GM23338 (cell line): ENCODE measurements around the gene UBFD1. TPM values are rescaled to one million over a fixed set of nuclear protein-coding genes. Genes with fewer than 3 reads are reported as not detected.

Experiments
- ATAC-seq: fragments of 200-7000 bp; cut with Tn5 transposase; 3 replicates; pipeline ENCODE4 v1.9.1; 2020
- DNase-seq: peaks from one replicate; pipeline ENCODE4 v3.0.0-alpha.2; 2015; ENCODE audit warnings: low spot score
- H2AFZ ChIP-seq: fragments of 200-600 bp; sonication (generic); 2 replicates; pipeline ENCODE4 v1.8.0; 2016; ENCODE audit warnings: antibody characterized with exemption, mild to moderate bottlenecking, moderate library complexity
- H3F3A ChIP-seq: fragments of 200-600 bp; sonication (generic); replicated peaks from 2 replicates; pipeline ENCODE4 v1.8.0; 2017; ENCODE audit warnings: antibody characterized with exemption, mixed run types, low read depth
- H3K27ac ChIP-seq: fragments of 200-600 bp; sonication (generic); 2 replicates; pipeline ENCODE4 v1.6.1; 2016; ENCODE audit warnings: low read depth
- H3K27me3 ChIP-seq: fragments of 200-600 bp; sonication (generic); 2 replicates; pipeline ENCODE4 v1.8.0; 2016; ENCODE audit warnings: mild to moderate bottlenecking, mixed run types, moderate library complexity; ENCODE audit not compliant: insufficient read depth
- H3K36me3 ChIP-seq: fragments of 200-600 bp; sonication (generic); 2 replicates; pipeline ENCODE4 v1.8.0; 2016; ENCODE audit warnings: mild to moderate bottlenecking; ENCODE audit not compliant: insufficient read depth
- H3K4me1 ChIP-seq: fragments of 200-600 bp; sonication (generic); 2 replicates; pipeline ENCODE4 v1.8.0; 2016; ENCODE audit warnings: mild to moderate bottlenecking, moderate library complexity; ENCODE audit not compliant: insufficient read depth
- H3K4me2 ChIP-seq: fragments of 200-600 bp; sonication (generic); 2 replicates; pipeline ENCODE4 v1.7.1; 2017; ENCODE audit warnings: mixed run types
- H3K4me3 ChIP-seq: fragments of 200-600 bp; sonication (generic); 2 replicates; pipeline ENCODE4 v1.6.1; 2016; ENCODE audit warnings: mixed run types
- H3K79me2 ChIP-seq: fragments of 200-600 bp; sonication (generic); replicated peaks from 2 replicates; pipeline ENCODE4 v1.8.0; 2017; ENCODE audit warnings: mild to moderate bottlenecking; ENCODE audit not compliant: insufficient read depth
- H3K9me2 ChIP-seq: fragments of 200-600 bp; sonication (generic); 2 replicates; pipeline ENCODE4 v1.8.0; 2017; ENCODE audit not compliant: insufficient read depth
- H4K20me1 ChIP-seq: fragments of 200-600 bp; sonication (generic); replicated peaks from 2 replicates; pipeline ENCODE4 v1.8.0; 2017; ENCODE audit warnings: mild to moderate bottlenecking; ENCODE audit not compliant: insufficient read depth
- H3K27ac Mint-ChIP-seq: 2 replicates; pipeline ENCODE4 v1.8.0; 2020; ENCODE audit warnings: inconsistent platforms, mild to moderate bottlenecking, moderate library complexity, mixed read lengths
- H3K27me3 Mint-ChIP-seq: 3 replicates; pipeline ENCODE4 v1.8.0; 2022; ENCODE audit warnings: low read depth, mild to moderate bottlenecking, moderate library complexity, mixed read lengths, inconsistent platforms; ENCODE audit not compliant: insufficient read depth, poor library complexity
- H3K36me3 Mint-ChIP-seq: 3 replicates; pipeline ENCODE4 v1.8.0; 2021; ENCODE audit warnings: low read depth, mild to moderate bottlenecking, inconsistent platforms, moderate library complexity, mixed read lengths
- H3K4me1 Mint-ChIP-seq: 3 replicates; pipeline ENCODE4 v1.8.0; 2020; ENCODE audit warnings: mild to moderate bottlenecking, inconsistent platforms, mixed read lengths
- H3K4me3 Mint-ChIP-seq: 3 replicates; pipeline ENCODE4 v1.8.0; 2021; ENCODE audit warnings: moderate library complexity, mild to moderate bottlenecking, inconsistent platforms, mixed read lengths
- H3K9me3 Mint-ChIP-seq: 3 replicates; pipeline ENCODE4 v1.8.0; 2020; ENCODE audit warnings: moderate library complexity, mild to moderate bottlenecking, inconsistent platforms, mixed read lengths
- EZH2phosphoT487 ChIP-seq: fragments of 200-600 bp; sonication (generic); IDR thresholded peaks from one replicate; pipeline ENCODE4 v1.8.1; 2018; ENCODE audit warnings: antibody characterized with exemption; ENCODE audit not compliant: unreplicated experiment
- JUNB ChIP-seq: IDR thresholded peaks from one replicate; pipeline ENCODE4 v1.6.1; 2016; ENCODE audit warnings: antibody characterized with exemption; ENCODE audit not compliant: unreplicated experiment
- NANOG ChIP-seq: IDR thresholded peaks from 2 replicates; pipeline ENCODE4 v1.6.1; 2016; ENCODE audit warnings: antibody characterized with exemption, borderline replicate concordance
- POLR2AphosphoS5 ChIP-seq: IDR thresholded peaks from 2 replicates; pipeline ENCODE4 v1.6.1; 2016; ENCODE audit warnings: antibody characterized with exemption, low read depth
- polyA plus RNA-seq: library from polyadenylated mRNA; unstranded; fragments of >200 nt; fragmentation: Nextera tagmentation; extraction: Ambion mirVana; gene quantifications from 2 replicates; pipeline ENCODE4 v1.2.1, GENCODE V29; 2016
- total RNA-seq: library from RNA; depleted of rRNA; stranded (reverse); fragments of >200 nt; shearing (Covaris generic); gene quantifications from 2 replicates; pipeline ENCODE4 v1.2.3, GENCODE V29; 2014
- TF ChIP-seq, protein P1 (sequence below): fragments of 250-450 bp; sonication (Bioruptor Pico); IDR thresholded peaks from 2 replicates; pipeline ENCODE4 v1.5.0; 2020; ENCODE audit warnings: mild to moderate bottlenecking, moderate library complexity
- TF ChIP-seq, protein P2 (sequence below), 2 experiments: fragments of 200-600 bp in 1 of 2; sonication (generic) in 1 of 2; conservative IDR thresholded peaks; 2 replicates each; pipeline versions ENCODE4 v1.5.1 to v1.6.1; 2016 to 2017; ENCODE audit warnings: antibody characterized with exemption in 2 of 2, low read depth in 2 of 2, mild to moderate bottlenecking in 2 of 2, moderate library complexity in 1 of 2
- TF ChIP-seq, protein P3 (sequence below): IDR thresholded peaks from one replicate; pipeline ENCODE4 v1.6.1; 2018; ENCODE audit warnings: antibody characterized with exemption; ENCODE audit not compliant: unreplicated experiment

UBFD1 gene
- total and polyA plus RNA-seq, 2 experiments from 2014 or later, result 28.5 to 249 TPM

DNA sequence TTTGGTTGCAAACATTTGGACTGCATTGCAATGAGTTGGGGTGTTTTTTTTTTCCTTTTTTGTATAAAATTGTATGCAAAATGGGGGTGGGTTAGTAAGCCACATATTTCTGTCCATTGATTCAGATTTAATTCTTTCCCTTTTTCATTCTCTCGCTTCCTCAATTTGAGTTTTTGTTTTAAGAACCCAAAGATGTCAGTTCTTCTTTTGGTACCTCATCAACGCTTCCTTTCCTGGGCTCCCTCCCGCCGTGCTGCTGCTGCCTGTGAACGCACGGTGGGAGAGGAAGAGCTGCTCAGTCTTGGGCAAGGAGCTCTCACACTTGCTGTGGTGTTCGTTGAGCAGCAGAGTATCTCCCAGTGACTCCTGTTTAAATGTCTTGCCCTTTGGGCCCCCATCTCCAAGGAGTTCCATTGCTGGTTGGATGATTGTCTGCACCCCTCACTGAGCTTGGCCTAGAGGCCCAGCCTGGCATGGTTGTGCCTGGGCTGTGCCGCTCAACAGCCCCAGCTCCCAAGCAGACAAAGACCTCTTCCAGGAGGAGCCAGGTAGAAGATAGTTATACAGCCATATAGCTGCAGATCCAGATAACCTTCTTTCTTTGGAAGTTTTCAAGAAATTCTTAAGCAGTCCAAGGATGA is 13.6 kb downstream of the UBFD1 start (continued):
- TF ChIP-seq NANOG (no peak), JUNB (no peak)
- TF ChIP-seq, protein P1, sequence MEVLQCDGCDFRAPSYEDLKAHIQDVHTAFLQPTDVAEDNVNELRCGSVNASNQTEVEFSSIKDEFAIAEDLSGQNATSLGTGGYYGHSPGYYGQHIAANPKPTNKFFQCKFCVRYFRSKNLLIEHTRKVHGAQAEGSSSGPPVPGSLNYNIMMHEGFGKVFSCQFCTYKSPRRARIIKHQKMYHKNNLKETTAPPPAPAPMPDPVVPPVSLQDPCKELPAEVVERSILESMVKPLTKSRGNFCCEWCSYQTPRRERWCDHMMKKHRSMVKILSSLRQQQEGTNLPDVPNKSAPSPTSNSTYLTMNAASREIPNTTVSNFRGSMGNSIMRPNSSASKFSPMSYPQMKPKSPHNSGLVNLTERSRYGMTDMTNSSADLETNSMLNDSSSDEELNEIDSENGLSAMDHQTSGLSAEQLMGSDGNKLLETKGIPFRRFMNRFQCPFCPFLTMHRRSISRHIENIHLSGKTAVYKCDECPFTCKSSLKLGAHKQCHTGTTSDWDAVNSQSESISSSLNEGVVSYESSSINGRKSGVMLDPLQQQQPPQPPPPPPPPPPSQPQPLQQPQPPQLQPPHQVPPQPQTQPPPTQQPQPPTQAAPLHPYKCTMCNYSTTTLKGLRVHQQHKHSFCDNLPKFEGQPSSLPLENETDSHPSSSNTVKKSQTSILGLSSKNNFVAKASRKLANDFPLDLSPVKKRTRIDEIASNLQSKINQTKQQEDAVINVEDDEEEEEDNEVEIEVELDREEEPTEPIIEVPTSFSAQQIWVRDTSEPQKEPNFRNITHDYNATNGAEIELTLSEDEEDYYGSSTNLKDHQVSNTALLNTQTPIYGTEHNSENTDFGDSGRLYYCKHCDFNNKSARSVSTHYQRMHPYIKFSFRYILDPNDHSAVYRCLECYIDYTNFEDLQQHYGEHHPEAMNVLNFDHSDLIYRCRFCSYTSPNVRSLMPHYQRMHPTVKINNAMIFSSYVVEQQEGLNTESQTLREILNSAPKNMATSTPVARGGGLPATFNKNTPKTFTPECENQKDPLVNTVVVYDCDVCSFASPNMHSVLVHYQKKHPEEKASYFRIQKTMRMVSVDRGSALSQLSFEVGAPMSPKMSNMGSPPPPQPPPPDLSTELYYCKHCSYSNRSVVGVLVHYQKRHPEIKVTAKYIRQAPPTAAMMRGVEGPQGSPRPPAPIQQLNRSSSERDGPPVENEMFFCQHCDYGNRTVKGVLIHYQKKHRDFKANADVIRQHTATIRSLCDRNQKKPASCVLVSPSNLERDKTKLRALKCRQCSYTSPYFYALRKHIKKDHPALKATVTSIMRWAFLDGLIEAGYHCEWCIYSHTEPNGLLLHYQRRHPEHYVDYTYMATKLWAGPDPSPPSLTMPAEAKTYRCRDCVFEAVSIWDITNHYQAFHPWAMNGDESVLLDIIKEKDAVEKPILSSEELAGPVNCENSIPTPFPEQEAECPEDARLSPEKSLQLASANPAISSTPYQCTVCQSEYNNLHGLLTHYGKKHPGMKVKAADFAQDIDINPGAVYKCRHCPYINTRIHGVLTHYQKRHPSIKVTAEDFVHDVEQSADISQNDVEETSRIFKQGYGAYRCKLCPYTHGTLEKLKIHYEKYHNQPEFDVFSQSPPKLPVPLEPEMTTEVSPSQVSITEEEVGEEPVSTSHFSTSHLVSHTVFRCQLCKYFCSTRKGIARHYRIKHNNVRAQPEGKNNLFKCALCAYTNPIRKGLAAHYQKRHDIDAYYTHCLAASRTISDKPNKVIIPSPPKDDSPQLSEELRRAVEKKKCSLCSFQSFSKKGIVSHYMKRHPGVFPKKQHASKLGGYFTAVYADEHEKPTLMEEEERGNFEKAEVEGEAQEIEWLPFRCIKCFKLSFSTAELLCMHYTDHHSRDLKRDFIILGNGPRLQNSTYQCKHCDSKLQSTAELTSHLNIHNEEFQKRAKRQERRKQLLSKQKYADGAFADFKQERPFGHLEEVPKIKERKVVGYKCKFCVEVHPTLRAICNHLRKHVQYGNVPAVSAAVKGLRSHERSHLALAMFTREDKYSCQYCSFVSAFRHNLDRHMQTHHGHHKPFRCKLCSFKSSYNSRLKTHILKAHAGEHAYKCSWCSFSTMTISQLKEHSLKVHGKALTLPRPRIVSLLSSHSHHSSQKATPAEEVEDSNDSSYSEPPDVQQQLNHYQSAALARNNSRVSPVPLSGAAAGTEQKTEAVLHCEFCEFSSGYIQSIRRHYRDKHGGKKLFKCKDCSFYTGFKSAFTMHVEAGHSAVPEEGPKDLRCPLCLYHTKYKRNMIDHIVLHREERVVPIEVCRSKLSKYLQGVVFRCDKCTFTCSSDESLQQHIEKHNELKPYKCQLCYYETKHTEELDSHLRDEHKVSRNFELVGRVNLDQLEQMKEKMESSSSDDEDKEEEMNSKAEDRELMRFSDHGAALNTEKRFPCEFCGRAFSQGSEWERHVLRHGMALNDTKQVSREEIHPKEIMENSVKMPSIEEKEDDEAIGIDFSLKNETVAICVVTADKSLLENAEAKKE (CRISPR knock-in tag), result no peak
- TF ChIP-seq, protein P2, sequence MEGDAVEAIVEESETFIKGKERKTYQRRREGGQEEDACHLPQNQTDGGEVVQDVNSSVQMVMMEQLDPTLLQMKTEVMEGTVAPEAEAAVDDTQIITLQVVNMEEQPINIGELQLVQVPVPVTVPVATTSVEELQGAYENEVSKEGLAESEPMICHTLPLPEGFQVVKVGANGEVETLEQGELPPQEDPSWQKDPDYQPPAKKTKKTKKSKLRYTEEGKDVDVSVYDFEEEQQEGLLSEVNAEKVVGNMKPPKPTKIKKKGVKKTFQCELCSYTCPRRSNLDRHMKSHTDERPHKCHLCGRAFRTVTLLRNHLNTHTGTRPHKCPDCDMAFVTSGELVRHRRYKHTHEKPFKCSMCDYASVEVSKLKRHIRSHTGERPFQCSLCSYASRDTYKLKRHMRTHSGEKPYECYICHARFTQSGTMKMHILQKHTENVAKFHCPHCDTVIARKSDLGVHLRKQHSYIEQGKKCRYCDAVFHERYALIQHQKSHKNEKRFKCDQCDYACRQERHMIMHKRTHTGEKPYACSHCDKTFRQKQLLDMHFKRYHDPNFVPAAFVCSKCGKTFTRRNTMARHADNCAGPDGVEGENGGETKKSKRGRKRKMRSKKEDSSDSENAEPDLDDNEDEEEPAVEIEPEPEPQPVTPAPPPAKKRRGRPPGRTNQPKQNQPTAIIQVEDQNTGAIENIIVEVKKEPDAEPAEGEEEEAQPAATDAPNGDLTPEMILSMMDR (conservative IDR thresholded peaks at IDR 0.05; ENCODE audit: low read depth in 2 of 2), result no peak

DNA sequence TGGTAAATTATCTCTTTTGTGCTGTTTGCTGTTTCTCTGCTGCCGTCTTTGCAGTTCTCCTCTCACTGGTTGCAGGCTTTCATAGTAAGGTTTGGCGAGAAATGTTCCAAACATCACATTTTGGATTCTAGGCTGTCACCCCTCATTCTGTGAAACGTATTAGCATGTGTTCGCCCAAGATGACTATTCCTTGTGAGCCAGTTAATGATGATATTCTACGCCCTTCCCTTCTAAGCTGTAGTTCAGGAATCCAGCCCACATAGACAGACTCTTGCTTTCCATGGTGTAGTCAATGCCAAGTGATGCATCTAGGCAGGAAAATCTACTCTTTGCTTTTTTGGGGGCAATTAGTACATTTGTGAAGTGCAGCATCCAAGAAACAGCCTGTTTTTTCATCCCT is 14.4 kb downstream of the UBFD1 start:
- H3K4me3 ChIP-seq, result no peak overlapping the region
- H2AFZ ChIP-seq, result no peak overlapping the region
- Mint-ChIP-seq H3K4me3 (no peak overlapping the region), H3K9me3 (no peaks in the 10 kb centered on the region), H3K27me3 (no peaks in the 10 kb centered on the region), H3K27ac (no peak overlapping the region), H3K36me3 (peaks cover 68% of the 10 kb centered on the region), H3K4me1 (no peaks in the 10 kb centered on the region)
- H3K36me3 ChIP-seq, result peaks cover 44% of the 10 kb centered on the region
- no peak overlapping the region for H3K4me2 ChIP-seq
- no peaks in the 10 kb centered on the region for H3K79me2 ChIP-seq
- no peaks in the 10 kb centered on the region for H3K27me3 ChIP-seq
- no peaks in the 10 kb centered on the region; the same call in 1 of the 2 replicates for H4K20me1 ChIP-seq
- H3K27ac ChIP-seq, result no peak overlapping the region
- no peaks in the 10 kb centered on the region for H3F3A ChIP-seq
- no peak for ATAC-seq
- no peaks in the 10 kb centered on the region for H3K9me2 ChIP-seq
- H3K4me1 ChIP-seq, result no peaks in the 10 kb centered on the region
- no peak for DNase-seq
- TF ChIP-seq POLR2AphosphoS5 (no peak), EZH2phosphoT487 (no peak), JUNB (no peak)
- TF ChIP-seq, protein P3, sequence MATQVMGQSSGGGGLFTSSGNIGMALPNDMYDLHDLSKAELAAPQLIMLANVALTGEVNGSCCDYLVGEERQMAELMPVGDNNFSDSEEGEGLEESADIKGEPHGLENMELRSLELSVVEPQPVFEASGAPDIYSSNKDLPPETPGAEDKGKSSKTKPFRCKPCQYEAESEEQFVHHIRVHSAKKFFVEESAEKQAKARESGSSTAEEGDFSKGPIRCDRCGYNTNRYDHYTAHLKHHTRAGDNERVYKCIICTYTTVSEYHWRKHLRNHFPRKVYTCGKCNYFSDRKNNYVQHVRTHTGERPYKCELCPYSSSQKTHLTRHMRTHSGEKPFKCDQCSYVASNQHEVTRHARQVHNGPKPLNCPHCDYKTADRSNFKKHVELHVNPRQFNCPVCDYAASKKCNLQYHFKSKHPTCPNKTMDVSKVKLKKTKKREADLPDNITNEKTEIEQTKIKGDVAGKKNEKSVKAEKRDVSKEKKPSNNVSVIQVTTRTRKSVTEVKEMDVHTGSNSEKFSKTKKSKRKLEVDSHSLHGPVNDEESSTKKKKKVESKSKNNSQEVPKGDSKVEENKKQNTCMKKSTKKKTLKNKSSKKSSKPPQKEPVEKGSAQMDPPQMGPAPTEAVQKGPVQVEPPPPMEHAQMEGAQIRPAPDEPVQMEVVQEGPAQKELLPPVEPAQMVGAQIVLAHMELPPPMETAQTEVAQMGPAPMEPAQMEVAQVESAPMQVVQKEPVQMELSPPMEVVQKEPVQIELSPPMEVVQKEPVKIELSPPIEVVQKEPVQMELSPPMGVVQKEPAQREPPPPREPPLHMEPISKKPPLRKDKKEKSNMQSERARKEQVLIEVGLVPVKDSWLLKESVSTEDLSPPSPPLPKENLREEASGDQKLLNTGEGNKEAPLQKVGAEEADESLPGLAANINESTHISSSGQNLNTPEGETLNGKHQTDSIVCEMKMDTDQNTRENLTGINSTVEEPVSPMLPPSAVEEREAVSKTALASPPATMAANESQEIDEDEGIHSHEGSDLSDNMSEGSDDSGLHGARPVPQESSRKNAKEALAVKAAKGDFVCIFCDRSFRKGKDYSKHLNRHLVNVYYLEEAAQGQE, result no peak
- TF ChIP-seq, protein P2 (conservative IDR thresholded peaks at IDR 0.05; ENCODE audit: low read depth in 2 of 2), result no peak
